Measurements from ENCODE around the gene ASTL. TPM values are rescaled to one million over a fixed set of nuclear protein-coding genes. Genes with fewer than 3 reads are reported as not detected.
A peak's percentile ranks its signal among the peaks of the same experiment; 100 is the strongest.

Gene ASTL
- total and polyA plus RNA-seq, 9 of the 15 experiments (the other 6 are each of a cell fraction or from before 2014, with no cell fraction given) = not detected

GRCh38 chr2:96163415-96163767 lies 25.1 kb upstream of the ASTL start:
- DNase-seq (ENCODE audit: extremely low read depth in 1 of 4, low spot score in 3 of 4) = no peak
- no TSS peak for BruUV-seq (replicated peaks)
- H4K20me1 ChIP-seq (replicated peaks; ENCODE audit: control insufficient read depth, insufficient read depth, low read length) = no peaks in the 10 kb centered on the region
- H3K27ac ChIP-seq (ENCODE audit: extremely low read depth, low read depth, low read length) = no peak overlapping the region
- no peak for ATAC-seq
- H3K4me3 ChIP-seq = no peak overlapping the region
- H3K27me3 ChIP-seq (ENCODE audit: control insufficient read depth in 2 of 2, insufficient read depth in 2 of 2, low read length in 2 of 2) = no peaks in the 10 kb centered on the region
- intact Hi-C loops (cut with micrococcal nuclease) (no loop called here), in situ Hi-C loops (cut with MboI) (no loop called here)
- ChIA-PET CTCF (ENCODE audit: low intra/inter-chr PET ratio) (no interaction called here), POLR2A (interaction anchor here (0.7 kb wide), 1 partner anchor 11 kb away, joined by 4 read pairs; no protein-coding TSS in a partner anchor)
- 0 out of 2 replicates have a peak overlapping the region, but pooled peaks have one; percentile 2 for H2AFZ ChIP-seq (ENCODE audit: low read depth, low read length)
- H3K4me1 ChIP-seq (replicated peaks in 1 of 2; ENCODE audit: control insufficient read depth in 2 of 2, insufficient read depth in 2 of 2, low read length in 2 of 2) = peaks cover 9 to 24% of the 10 kb centered on the region in 2 experiments
- no peaks in the 10 kb centered on the region for H3K9me3 ChIP-seq (replicated peaks; ENCODE audit: control insufficient read depth, insufficient read depth, low read depth, low read length)
- H3K36me3 ChIP-seq (ENCODE audit: control insufficient read depth, insufficient read depth, low read length) = no peaks in the 10 kb centered on the region
- no peak for FAIRE-seq
- H3K4me2 ChIP-seq (ENCODE audit: insufficient read depth, low read length) = no peak overlapping the region
- peak overlapping the region in 1 of 2 experiments; percentile 71; a peak in 2 of 4 replicates for H3K9ac ChIP-seq (ENCODE audit: insufficient read depth in 1 of 2, low read depth in 2 of 2, low read length in 2 of 2)
- 69% methylated on average over 5 of the region's 5 CpGs for WGBS (ENCODE audit: insufficient coverage, low coverage, missing lambda C conversion rate)
- peaks cover under 1% of the 10 kb centered on the region for H3K9me1 ChIP-seq (ENCODE audit: control insufficient read depth, insufficient read depth, low read length)
- H3K79me2 ChIP-seq (ENCODE audit: control insufficient read depth, insufficient read depth, low read length) = no peaks in the 10 kb centered on the region
- TF ChIP-seq ZFP36 (IDR thresholded peaks at IDR 0.05; ENCODE audit: low read depth, low read length, partially characterized antibody) = peak; percentile 73
- TF ChIP-seq PTRF (tag; IDR thresholded peaks at IDR 0.05) = no peak
- TF ChIP-seq RNF2 (IDR thresholded peaks at IDR 0.05) = no peak
- TF ChIP-seq ZBTB5 (IDR thresholded peaks at IDR 0.05) = no peak

GRCh38 chr2:96161898-96162297 lies 23.6 kb upstream of the ASTL start:
- H3K9ac ChIP-seq (ENCODE audit: insufficient read depth in 1 of 2, low read depth in 2 of 2, low read length in 2 of 2) = no peak overlapping the region
- FAIRE-seq = peak; percentile 57
- intact Hi-C loops (cut with micrococcal nuclease) (no loop called here), in situ Hi-C loops (cut with MboI) (no loop called here)
- H4K20me1 ChIP-seq (replicated peaks; ENCODE audit: control insufficient read depth, insufficient read depth, low read length) = no peaks in the 10 kb centered on the region
- no peak overlapping the region; the same call in 1 of the 2 replicates for H3K4me2 ChIP-seq (ENCODE audit: insufficient read depth, low read length)
- H2AFZ ChIP-seq (ENCODE audit: low read depth, low read length) = peak overlapping the region; percentile 87
- ATAC-seq = no peak
- DNase-seq (ENCODE audit: extremely low read depth in 1 of 4, low spot score in 3 of 4) = no peak
- no TSS peak for BruUV-seq (replicated peaks)
- WGBS (ENCODE audit: insufficient coverage, low coverage, missing lambda C conversion rate) = 19% methylated on average over 5 of the region's 5 CpGs
- H3K27ac ChIP-seq (ENCODE audit: extremely low read depth, low read depth, low read length) = peak overlapping the region; percentile 23; the same call in 1 of the 3 replicates
- H3K4me3 ChIP-seq = no peak overlapping the region
- H3K27me3 ChIP-seq (ENCODE audit: control insufficient read depth in 2 of 2, insufficient read depth in 2 of 2, low read length in 2 of 2) = no peaks in the 10 kb centered on the region
- H3K9me1 ChIP-seq (ENCODE audit: control insufficient read depth, insufficient read depth, low read length) = peaks cover 3% of the 10 kb centered on the region
- peaks cover 24 to 39% of the 10 kb centered on the region in 2 experiments for H3K4me1 ChIP-seq (replicated peaks in 1 of 2; ENCODE audit: control insufficient read depth in 2 of 2, insufficient read depth in 2 of 2, low read length in 2 of 2)
- no peaks in the 10 kb centered on the region for H3K9me3 ChIP-seq (replicated peaks; ENCODE audit: control insufficient read depth, insufficient read depth, low read depth, low read length)
- ChIA-PET CTCF (ENCODE audit: low intra/inter-chr PET ratio) (no interaction called here), POLR2A (no interaction called here)
- H3K79me2 ChIP-seq (ENCODE audit: control insufficient read depth, insufficient read depth, low read length) = no peaks in the 10 kb centered on the region
- TF ChIP-seq E2F1 (CRISPR knock-in tag; IDR thresholded peaks at IDR 0.05) = no peak
- TF ChIP-seq ZNF778 (CRISPR knock-in tag; IDR thresholded peaks at IDR 0.05) = no peak
- TF ChIP-seq NFIC (IDR thresholded peaks at IDR 0.05) = peak; percentile 32; the same call in 1 of the 2 replicates
- TF ChIP-seq ETV6 (IDR thresholded peaks at IDR 0.05; ENCODE audit: borderline replicate concordance in 1 of 2, low read depth in 2 of 2, low read length in 1 of 2) = no peak
- TF ChIP-seq ETV6 (CRISPR knock-in tag; IDR thresholded peaks at IDR 0.05; ENCODE audit: borderline replicate concordance) = no peak
- no peak for TF ChIP-seq E2F5 (CRISPR knock-in tag; IDR thresholded peaks at IDR 0.05)
- no peak for TF ChIP-seq GTF2B (IDR thresholded peaks at IDR 0.05; ENCODE audit: extremely low read depth, insufficient read length)
- H3K36me3 ChIP-seq (ENCODE audit: control insufficient read depth, insufficient read depth, low read length) = no peaks in the 10 kb centered on the region
